ENCODE results near the gene CCDC102A. TPM values are rescaled to one million over a fixed set of nuclear protein-coding genes. Genes with fewer than 3 reads are reported as not detected.

CCDC102A gene
- total and polyA plus RNA-seq, 2 of the 13 experiments (the other 11 are each of a cell fraction or from before 2014, with no cell fraction given) = 2.1 to 2.8 TPM

GRCh38 chr16:57519796-57520360 is 16.5 kb downstream of the CCDC102A start (continued):
- TF ChIP-seq, protein P1, sequence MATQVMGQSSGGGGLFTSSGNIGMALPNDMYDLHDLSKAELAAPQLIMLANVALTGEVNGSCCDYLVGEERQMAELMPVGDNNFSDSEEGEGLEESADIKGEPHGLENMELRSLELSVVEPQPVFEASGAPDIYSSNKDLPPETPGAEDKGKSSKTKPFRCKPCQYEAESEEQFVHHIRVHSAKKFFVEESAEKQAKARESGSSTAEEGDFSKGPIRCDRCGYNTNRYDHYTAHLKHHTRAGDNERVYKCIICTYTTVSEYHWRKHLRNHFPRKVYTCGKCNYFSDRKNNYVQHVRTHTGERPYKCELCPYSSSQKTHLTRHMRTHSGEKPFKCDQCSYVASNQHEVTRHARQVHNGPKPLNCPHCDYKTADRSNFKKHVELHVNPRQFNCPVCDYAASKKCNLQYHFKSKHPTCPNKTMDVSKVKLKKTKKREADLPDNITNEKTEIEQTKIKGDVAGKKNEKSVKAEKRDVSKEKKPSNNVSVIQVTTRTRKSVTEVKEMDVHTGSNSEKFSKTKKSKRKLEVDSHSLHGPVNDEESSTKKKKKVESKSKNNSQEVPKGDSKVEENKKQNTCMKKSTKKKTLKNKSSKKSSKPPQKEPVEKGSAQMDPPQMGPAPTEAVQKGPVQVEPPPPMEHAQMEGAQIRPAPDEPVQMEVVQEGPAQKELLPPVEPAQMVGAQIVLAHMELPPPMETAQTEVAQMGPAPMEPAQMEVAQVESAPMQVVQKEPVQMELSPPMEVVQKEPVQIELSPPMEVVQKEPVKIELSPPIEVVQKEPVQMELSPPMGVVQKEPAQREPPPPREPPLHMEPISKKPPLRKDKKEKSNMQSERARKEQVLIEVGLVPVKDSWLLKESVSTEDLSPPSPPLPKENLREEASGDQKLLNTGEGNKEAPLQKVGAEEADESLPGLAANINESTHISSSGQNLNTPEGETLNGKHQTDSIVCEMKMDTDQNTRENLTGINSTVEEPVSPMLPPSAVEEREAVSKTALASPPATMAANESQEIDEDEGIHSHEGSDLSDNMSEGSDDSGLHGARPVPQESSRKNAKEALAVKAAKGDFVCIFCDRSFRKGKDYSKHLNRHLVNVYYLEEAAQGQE (IDR thresholded peaks at IDR 0.05; ENCODE audit: borderline replicate concordance in 1 of 2, low read depth in 1 of 2, low read length in 2 of 2) = no peak
- TF ChIP-seq RELA (CRISPR knock-in tag; IDR thresholded peaks at IDR 0.05) (peak; percentile 87; the same call in 1 of the 2 replicates), ZNF362 (CRISPR knock-in tag; IDR thresholded peaks at IDR 0.05; ENCODE audit: borderline replicate concordance) (no peak), PTBP1 (IDR thresholded peaks at IDR 0.05; ENCODE audit: low read depth, low read length, poor library complexity, severe bottlenecking) (no peak), ELF3 (CRISPR knock-in tag; IDR thresholded peaks at IDR 0.05) (peak; percentile 77; the same call in 1 of the 2 replicates), KDM6A (CRISPR knock-in tag; IDR thresholded peaks at IDR 0.05; ENCODE audit: low read depth) (no peak; the same call in 1 of the 2 replicates), SP140L (CRISPR knock-in tag; IDR thresholded peaks at IDR 0.05; ENCODE audit: borderline replicate concordance) (no peak), SNAI1 (CRISPR knock-in tag; IDR thresholded peaks at IDR 0.05; ENCODE audit: borderline replicate concordance) (no peak), ZNF3 (CRISPR knock-in tag; IDR thresholded peaks at IDR 0.05) (no peak), ZNF230 (CRISPR knock-in tag; IDR thresholded peaks at IDR 0.05) (peak; percentile 34; the same call in 1 of the 2 replicates), ZNF615 (CRISPR knock-in tag; IDR thresholded peaks at IDR 0.05; ENCODE audit: borderline replicate concordance) (no peak), HDAC1 (CRISPR knock-in tag; IDR thresholded peaks at IDR 0.05) (no peak)
- TF ChIP-seq, protein P2, sequence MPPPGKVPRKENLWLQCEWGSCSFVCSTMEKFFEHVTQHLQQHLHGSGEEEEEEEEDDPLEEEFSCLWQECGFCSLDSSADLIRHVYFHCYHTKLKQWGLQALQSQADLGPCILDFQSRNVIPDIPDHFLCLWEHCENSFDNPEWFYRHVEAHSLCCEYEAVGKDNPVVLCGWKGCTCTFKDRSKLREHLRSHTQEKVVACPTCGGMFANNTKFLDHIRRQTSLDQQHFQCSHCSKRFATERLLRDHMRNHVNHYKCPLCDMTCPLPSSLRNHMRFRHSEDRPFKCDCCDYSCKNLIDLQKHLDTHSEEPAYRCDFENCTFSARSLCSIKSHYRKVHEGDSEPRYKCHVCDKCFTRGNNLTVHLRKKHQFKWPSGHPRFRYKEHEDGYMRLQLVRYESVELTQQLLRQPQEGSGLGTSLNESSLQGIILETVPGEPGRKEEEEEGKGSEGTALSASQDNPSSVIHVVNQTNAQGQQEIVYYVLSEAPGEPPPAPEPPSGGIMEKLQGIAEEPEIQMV (CRISPR knock-in tag; IDR thresholded peaks at IDR 0.05; ENCODE audit: low read depth) = 0 out of 2 replicates have a peak, but pooled peaks have one; percentile 40
- TF ChIP-seq, protein P3, sequence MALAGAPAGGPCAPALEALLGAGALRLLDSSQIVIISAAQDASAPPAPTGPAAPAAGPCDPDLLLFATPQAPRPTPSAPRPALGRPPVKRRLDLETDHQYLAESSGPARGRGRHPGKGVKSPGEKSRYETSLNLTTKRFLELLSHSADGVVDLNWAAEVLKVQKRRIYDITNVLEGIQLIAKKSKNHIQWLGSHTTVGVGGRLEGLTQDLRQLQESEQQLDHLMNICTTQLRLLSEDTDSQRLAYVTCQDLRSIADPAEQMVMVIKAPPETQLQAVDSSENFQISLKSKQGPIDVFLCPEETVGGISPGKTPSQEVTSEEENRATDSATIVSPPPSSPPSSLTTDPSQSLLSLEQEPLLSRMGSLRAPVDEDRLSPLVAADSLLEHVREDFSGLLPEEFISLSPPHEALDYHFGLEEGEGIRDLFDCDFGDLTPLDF (CRISPR knock-in tag; IDR thresholded peaks at IDR 0.05) = no peak
- TF ChIP-seq, protein P4, sequence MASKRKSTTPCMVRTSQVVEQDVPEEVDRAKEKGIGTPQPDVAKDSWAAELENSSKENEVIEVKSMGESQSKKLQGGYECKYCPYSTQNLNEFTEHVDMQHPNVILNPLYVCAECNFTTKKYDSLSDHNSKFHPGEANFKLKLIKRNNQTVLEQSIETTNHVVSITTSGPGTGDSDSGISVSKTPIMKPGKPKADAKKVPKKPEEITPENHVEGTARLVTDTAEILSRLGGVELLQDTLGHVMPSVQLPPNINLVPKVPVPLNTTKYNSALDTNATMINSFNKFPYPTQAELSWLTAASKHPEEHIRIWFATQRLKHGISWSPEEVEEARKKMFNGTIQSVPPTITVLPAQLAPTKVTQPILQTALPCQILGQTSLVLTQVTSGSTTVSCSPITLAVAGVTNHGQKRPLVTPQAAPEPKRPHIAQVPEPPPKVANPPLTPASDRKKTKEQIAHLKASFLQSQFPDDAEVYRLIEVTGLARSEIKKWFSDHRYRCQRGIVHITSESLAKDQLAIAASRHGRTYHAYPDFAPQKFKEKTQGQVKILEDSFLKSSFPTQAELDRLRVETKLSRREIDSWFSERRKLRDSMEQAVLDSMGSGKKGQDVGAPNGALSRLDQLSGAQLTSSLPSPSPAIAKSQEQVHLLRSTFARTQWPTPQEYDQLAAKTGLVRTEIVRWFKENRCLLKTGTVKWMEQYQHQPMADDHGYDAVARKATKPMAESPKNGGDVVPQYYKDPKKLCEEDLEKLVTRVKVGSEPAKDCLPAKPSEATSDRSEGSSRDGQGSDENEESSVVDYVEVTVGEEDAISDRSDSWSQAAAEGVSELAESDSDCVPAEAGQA (IDR thresholded peaks at IDR 0.05; ENCODE audit: low read depth) = no peak
- TF ChIP-seq, protein P4 (CRISPR knock-in tag; IDR thresholded peaks at IDR 0.05; ENCODE audit: borderline replicate concordance) = no peak

All from HepG2 (cell line).